Sigmoid colon (tissue), 4 donors: Measurements from ENCODE around the gene GABRP.

Experiments used
- CTCF ChIP-seq, 4 experiments: fragments of 450-650 bp in 3 of 4; fragments of 200-600 bp in 1 of 4; IDR thresholded peaks; one replicate each; pipeline ENCODE4 v1.5.1; 2016 to 2019; ENCODE audit warnings: antibody characterized with exemption in 4 of 4, mild to moderate bottlenecking in 3 of 4, moderate library complexity in 2 of 4
- EP300 ChIP-seq, 4 donors: sonication (generic); formaldehyde crosslinking; IDR thresholded peaks; one replicate each; pipeline ENCODE4 v1.6.1; 2017; ENCODE audit warnings: antibody characterized with exemption in 4 of 4
- POLR2A ChIP-seq, 2 donors: fragments of 450-650 bp; IDR thresholded peaks; one replicate each; pipeline ENCODE4 v1.6.1; 2016; ENCODE audit warnings: antibody characterized with exemption in 2 of 2, mild to moderate bottlenecking in 2 of 2, moderate library complexity in 2 of 2
- POLR2AphosphoS5 ChIP-seq, 4 donors: sonication (generic); formaldehyde crosslinking; IDR thresholded peaks; one replicate each; pipeline ENCODE4 v1.6.1; 2017; ENCODE audit warnings: antibody characterized with exemption in 4 of 4

DNA sequence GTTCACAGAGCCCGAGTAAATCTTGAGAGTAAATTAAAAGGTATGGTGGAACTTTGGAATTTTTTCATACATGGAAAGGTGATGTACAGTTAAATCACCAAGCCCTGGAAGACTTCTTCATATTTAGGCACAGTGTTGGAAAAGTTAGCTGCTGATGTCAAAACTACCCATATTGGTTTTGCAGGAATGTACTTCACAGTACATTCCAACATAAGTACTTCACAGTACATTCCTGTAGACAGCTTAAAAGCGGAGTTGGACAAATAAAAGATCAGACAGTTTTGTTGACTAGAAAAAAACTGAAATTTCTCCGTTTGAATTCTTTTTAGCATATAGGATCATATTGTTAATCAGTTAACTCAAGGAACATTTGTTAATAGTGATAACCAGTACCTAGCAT, 80.1 kb downstream of the GABRP start:
- no peak for TF ChIP-seq CTCF (IDR thresholded peaks at IDR 0.05)
- no peak for TF ChIP-seq POLR2A (IDR thresholded peaks at IDR 0.05)
- no peak for TF ChIP-seq EP300 (IDR thresholded peaks at IDR 0.05)
- no peak for TF ChIP-seq POLR2AphosphoS5 (IDR thresholded peaks at IDR 0.05)
